ENCODE results near the gene PDS5B.
"Not testable (repeated sequence)": the region's sequence is repeated elsewhere in the genome, so short reads cannot be mapped to it uniquely, and the experiment has no call there.

DNA sequence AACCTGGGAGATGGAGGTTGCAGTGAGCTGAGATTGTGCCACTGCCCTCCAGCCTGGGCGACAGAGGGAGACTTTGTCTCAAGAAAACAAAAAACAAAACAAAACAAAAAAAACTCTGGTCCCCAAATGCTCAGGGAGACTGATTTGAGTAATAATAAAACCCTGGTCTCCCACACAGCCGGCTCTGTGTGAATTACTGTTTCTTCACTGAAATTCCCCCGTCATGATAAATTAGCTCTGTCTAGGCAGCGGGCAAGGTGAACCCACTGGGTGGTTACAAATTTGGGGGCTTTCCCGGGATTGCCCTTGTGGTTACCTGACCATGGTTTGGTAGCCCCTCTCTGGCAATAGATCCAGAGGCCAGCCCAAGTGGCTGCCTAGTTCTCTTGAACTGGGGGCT is 240.1 kb downstream of the PDS5B start:
- TF ChIP-seq, protein P1, sequence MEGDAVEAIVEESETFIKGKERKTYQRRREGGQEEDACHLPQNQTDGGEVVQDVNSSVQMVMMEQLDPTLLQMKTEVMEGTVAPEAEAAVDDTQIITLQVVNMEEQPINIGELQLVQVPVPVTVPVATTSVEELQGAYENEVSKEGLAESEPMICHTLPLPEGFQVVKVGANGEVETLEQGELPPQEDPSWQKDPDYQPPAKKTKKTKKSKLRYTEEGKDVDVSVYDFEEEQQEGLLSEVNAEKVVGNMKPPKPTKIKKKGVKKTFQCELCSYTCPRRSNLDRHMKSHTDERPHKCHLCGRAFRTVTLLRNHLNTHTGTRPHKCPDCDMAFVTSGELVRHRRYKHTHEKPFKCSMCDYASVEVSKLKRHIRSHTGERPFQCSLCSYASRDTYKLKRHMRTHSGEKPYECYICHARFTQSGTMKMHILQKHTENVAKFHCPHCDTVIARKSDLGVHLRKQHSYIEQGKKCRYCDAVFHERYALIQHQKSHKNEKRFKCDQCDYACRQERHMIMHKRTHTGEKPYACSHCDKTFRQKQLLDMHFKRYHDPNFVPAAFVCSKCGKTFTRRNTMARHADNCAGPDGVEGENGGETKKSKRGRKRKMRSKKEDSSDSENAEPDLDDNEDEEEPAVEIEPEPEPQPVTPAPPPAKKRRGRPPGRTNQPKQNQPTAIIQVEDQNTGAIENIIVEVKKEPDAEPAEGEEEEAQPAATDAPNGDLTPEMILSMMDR (IDR thresholded peaks at IDR 0.05; ENCODE audit: low read depth, low read length, poor library complexity, severe bottlenecking): not testable (repeated sequence)
- not testable (repeated sequence) for TF ChIP-seq EZH2phosphoT487 (IDR thresholded peaks at IDR 0.05; ENCODE audit: borderline replicate concordance, low read length)

All from DOHH2 (cell line).